Measurements from ENCODE around the gene FCMR. TPM values are rescaled to one million over a fixed set of nuclear protein-coding genes. Genes with fewer than 3 reads are reported as not detected.

Gene FCMR
- total and polyA plus RNA-seq, 8 donors: 3.3 to 6.7 (median 4.8) TPM; not detected in 2

- H3K27ac ChIP-seq: no peak overlapping the region
These were observed 27.5 kb upstream of the FCMR start for GRCh38 chr1:206949208-206949607.

GRCh38 chr1:206947255-206947654 is 25.5 kb upstream of the FCMR start:
- no peak for DNase-seq
- no peaks in the 10 kb centered on the region for H3K9me3 ChIP-seq
- H3K4me3 ChIP-seq: no peak overlapping the region
- WGBS, 5 donors: 75 to 93% (median 82%) methylated on average over 2 to 3 of the region's 3 CpGs
- H3K27ac ChIP-seq: peak overlapping the region in 4 of 5 donors; percentile 2 to 85 (median 80)
- peaks cover 0 to 3% (median 0%) of the 10 kb centered on the region in 4 donors for H3K36me3 ChIP-seq
- TF ChIP-seq EP300 (IDR thresholded peaks at IDR 0.05) (no peak), CTCF (IDR thresholded peaks at IDR 0.05) (no peak), POLR2A (IDR thresholded peaks at IDR 0.05) (no peak), POLR2AphosphoS5 (IDR thresholded peaks at IDR 0.05) (no peak)
- intact Hi-C loops (cut with DNase I; ENCODE audit: low total_unique reads): no loop called here
- H3K4me1 ChIP-seq: peaks cover 12 to 39% (median 16%) of the 10 kb centered on the region in 4 donors
- H3K27me3 ChIP-seq: peaks cover 0 to 6% (median 0%) of the 10 kb centered on the region in 3 donors

More at GRCh38 chr1:206949208-206949607, 27.5 kb upstream of the FCMR start:
- Histone ChIP-seq H3K4me3 (no peak overlapping the region), H3K27me3 (peaks cover 0 to 2% (median 0%) of the 10 kb centered on the region in 3 donors), H3K4me1 (peaks cover 22 to 44% (median 28%) of the 10 kb centered on the region in 4 donors), H3K9me3 (no peaks in the 10 kb centered on the region), H3K36me3 (no peaks in the 10 kb centered on the region)
- no peak for TF ChIP-seq POLR2AphosphoS5 (IDR thresholded peaks at IDR 0.05)
- TF ChIP-seq EP300 (IDR thresholded peaks at IDR 0.05): no peak
- no peak for TF ChIP-seq POLR2A (IDR thresholded peaks at IDR 0.05)
- TF ChIP-seq CTCF (IDR thresholded peaks at IDR 0.05): no peak
- no peak for DNase-seq
- intact Hi-C loops (cut with DNase I; ENCODE audit: low total_unique reads): no loop called here
- WGBS, 5 donors: 49 to 89% (median 84%) methylated on average over 4 of the region's 4 CpGs

GRCh38 chr1:206946261-206946660 is 24.5 kb upstream of the FCMR start, which contains the start of gene PIGR:
Gene PIGR, minus strand, starts transcription at chr1:206946466. Its CDS starts 5,935 bp downstream, at chr1:206940531.
- 22 to 44% (median 31%) methylated on average over 7 of the region's 7 CpGs for WGBS, 5 donors
- H3K36me3 ChIP-seq: peaks cover 0 to 3% (median 0%) of the 10 kb centered on the region in 4 donors

GRCh38 chr1:206945779-206946178 is 24.0 kb upstream of the FCMR start:
- Histone ChIP-seq H3K27ac (peak overlapping the region; percentile 53 to 85 (median 79)), H3K4me3 (peak overlapping the region; percentile 24 to 62 (median 48)), H3K4me1 (peaks cover 9 to 35% (median 14%) of the 10 kb centered on the region in 4 donors), H3K36me3 (peaks cover 0 to 3% (median 0%) of the 10 kb centered on the region in 4 donors), H3K9me3 (no peaks in the 10 kb centered on the region), H3K27me3 (peaks cover 0 to 6% (median 0%) of the 10 kb centered on the region in 3 donors)
- no peak for DNase-seq
- intact Hi-C loops (cut with DNase I; ENCODE audit: low total_unique reads): no loop called here
- TF ChIP-seq EP300 (IDR thresholded peaks at IDR 0.05) (no peak), POLR2A (IDR thresholded peaks at IDR 0.05) (no peak), POLR2AphosphoS5 (IDR thresholded peaks at IDR 0.05) (no peak), CTCF (IDR thresholded peaks at IDR 0.05) (no peak)
- 31 to 49% (median 41%) methylated on average over 4 of the region's 4 CpGs for WGBS, 5 donors

More at GRCh38 chr1:206946261-206946660, 24.5 kb upstream of the FCMR start, which contains the start of gene PIGR:
- H3K27ac ChIP-seq: peak within 1 kb of the TSS; percentile 53 to 85 (median 79)
- H3K9me3 ChIP-seq: no peaks in the 10 kb centered on the region
- intact Hi-C loops (cut with DNase I; ENCODE audit: low total_unique reads): no loop called here
- H3K4me3 ChIP-seq: peak within 1 kb of the TSS; percentile 24 to 62 (median 48)
- TF ChIP-seq POLR2AphosphoS5 (IDR thresholded peaks at IDR 0.05) (peak in 2 of 3 donors; percentile 89 to 94), CTCF (IDR thresholded peaks at IDR 0.05) (no peak), POLR2A (IDR thresholded peaks at IDR 0.05) (peak in 1 of 4 donors; percentile 72), EP300 (IDR thresholded peaks at IDR 0.05) (no peak)
- peaks cover 0 to 6% (median 0%) of the 10 kb centered on the region in 3 donors for H3K27me3 ChIP-seq
- DNase-seq: peak in 1 of 2 donors; percentile 88
- peaks cover 9 to 35% (median 10%) of the 10 kb centered on the region in 4 donors for H3K4me1 ChIP-seq

All from stomach (tissue), 9 donors.